Measurements from ENCODE around the gene HDHD5. TPM values are rescaled to one million over a fixed set of nuclear protein-coding genes. Genes with fewer than 3 reads are reported as not detected.

The HDHD5 gene
- total and polyA plus RNA-seq, 2 of the 13 experiments (the other 11 are each of a cell fraction or from before 2014, with no cell fraction given) = not detected

GRCh38 chr22:17116572-17117330, 42.3 kb downstream of the HDHD5 start:
- H2AFZ ChIP-seq (ENCODE audit: low read length) = no peak overlapping the region
- no peak overlapping the region for H3K4me2 ChIP-seq (ENCODE audit: low read depth, low read length)
- no peak overlapping the region for H3K27ac ChIP-seq (ENCODE audit: extremely low read length, insufficient read depth, low read length)
- POLR2A ChIA-PET = no interaction called here
- DNase-seq (ENCODE audit: low spot score) (no peak), ATAC-seq (no peak), FAIRE-seq (no peak)
- H3K27me3 ChIP-seq (ENCODE audit: control insufficient read depth in 1 of 2, insufficient read depth in 2 of 2, low read length in 2 of 2) = peaks cover 7 to 33% of the 10 kb centered on the region in 2 experiments; a peak in 4 of 5 replicates
- no peaks in the 10 kb centered on the region for H4K20me1 ChIP-seq (ENCODE audit: insufficient read depth, low read length)
- no peaks in the 10 kb centered on the region for H3K36me3 ChIP-seq (replicated peaks in 1 of 2; ENCODE audit: control insufficient read depth in 1 of 2, insufficient read depth in 2 of 2, low read length in 2 of 2)
- no peak overlapping the region for H3K9ac ChIP-seq (ENCODE audit: insufficient read depth, low read depth, low read length)
- CTCF ChIA-PET (ENCODE audit: low intra/inter-chr PET ratio, low total read pairs) = no interaction called here
- no peaks in the 10 kb centered on the region for H3K4me1 ChIP-seq (ENCODE audit: insufficient read depth, low read length)
- 0% methylated on average over 6 of the region's 6 CpGs for WGBS (ENCODE audit: low lambda C conversion rate)
- TF ChIP-seq GABPB1 (CRISPR knock-in tag; IDR thresholded peaks at IDR 0.05) = no peak
- no peak for TF ChIP-seq SNAPC2 (CRISPR knock-in tag; IDR thresholded peaks at IDR 0.05)
- TF ChIP-seq ZNF530 (CRISPR knock-in tag; IDR thresholded peaks at IDR 0.05; ENCODE audit: low read depth) = no peak
- TF ChIP-seq ATF7 (IDR thresholded peaks at IDR 0.05) = no peak
- no peak for TF ChIP-seq ATF7 (CRISPR knock-in tag; IDR thresholded peaks at IDR 0.05)
- no peak for TF ChIP-seq ARNTL (CRISPR knock-in tag; IDR thresholded peaks at IDR 0.05)
- H3K9me3 ChIP-seq (ENCODE audit: low read length) = no peaks in the 10 kb centered on the region
- no peaks in the 10 kb centered on the region for H3K79me2 ChIP-seq (ENCODE audit: insufficient read depth, low read length)
- no peak overlapping the region for H3K4me3 ChIP-seq (replicated peaks in 1 of 3; ENCODE audit: insufficient read depth in 1 of 3, low read depth in 2 of 3, low read length in 3 of 3)
- BruUV-seq (replicated peaks) = no TSS peak
- in situ Hi-C loops (cut with HindIII; ENCODE audit: extremely low pct_ligation_motif_present, low pct_unique_long_range_greater_than_20kb) (no loop called here), intact Hi-C loops (cut with micrococcal nuclease; ENCODE audit: unreplicated experiment) (no loop called here)

GRCh38 chr22:17115945-17116565, 43.0 kb downstream of the HDHD5 start:
- Histone ChIP-seq H3K4me2 (ENCODE audit: low read depth, low read length) (no peak overlapping the region), H4K20me1 (ENCODE audit: insufficient read depth, low read length) (no peaks in the 10 kb centered on the region), H3K9ac (ENCODE audit: insufficient read depth, low read depth, low read length) (no peak overlapping the region), H3K4me1 (ENCODE audit: insufficient read depth, low read length) (no peaks in the 10 kb centered on the region), H3K9me3 (ENCODE audit: low read length) (no peaks in the 10 kb centered on the region), H3K79me2 (ENCODE audit: insufficient read depth, low read length) (no peaks in the 10 kb centered on the region), H3K27ac (ENCODE audit: extremely low read length, insufficient read depth, low read length) (no peak overlapping the region), H3K27me3 (ENCODE audit: control insufficient read depth in 1 of 2, insufficient read depth in 2 of 2, low read length in 2 of 2) (peaks cover 3 to 29% of the 10 kb centered on the region in 2 experiments; a peak in 4 of 5 replicates), H3K4me3 (replicated peaks in 1 of 3; ENCODE audit: insufficient read depth in 1 of 3, low read depth in 2 of 3, low read length in 3 of 3) (no peak overlapping the region), H2AFZ (ENCODE audit: low read length) (no peak overlapping the region), H3K36me3 (replicated peaks in 1 of 2; ENCODE audit: control insufficient read depth in 1 of 2, insufficient read depth in 2 of 2, low read length in 2 of 2) (no peaks in the 10 kb centered on the region)
- FAIRE-seq (no peak), ATAC-seq (no peak), DNase-seq (ENCODE audit: low spot score) (no peak)
- CTCF ChIA-PET (ENCODE audit: low intra/inter-chr PET ratio, low total read pairs) = no interaction called here
- intact Hi-C loops (cut with micrococcal nuclease; ENCODE audit: unreplicated experiment) = no loop called here
- in situ Hi-C loops (cut with HindIII; ENCODE audit: extremely low pct_ligation_motif_present, low pct_unique_long_range_greater_than_20kb) = no loop called here
- WGBS (ENCODE audit: low lambda C conversion rate) = 5% methylated on average over 5 of the region's 5 CpGs
- BruUV-seq (replicated peaks) = no TSS peak
- POLR2A ChIA-PET = no interaction called here
- TF ChIP-seq SNAI1 (CRISPR knock-in tag; IDR thresholded peaks at IDR 0.05; ENCODE audit: borderline replicate concordance) = no peak
- no peak for TF ChIP-seq ZNF747 (CRISPR knock-in tag; IDR thresholded peaks at IDR 0.05; ENCODE audit: borderline replicate concordance)
- no peak for TF ChIP-seq ZFP90 (CRISPR knock-in tag; IDR thresholded peaks at IDR 0.05; ENCODE audit: borderline replicate concordance)
- TF ChIP-seq SALL1 (CRISPR knock-in tag; IDR thresholded peaks at IDR 0.05) = no peak
- TF ChIP-seq WIZ (CRISPR knock-in tag; IDR thresholded peaks at IDR 0.05) = no peak
- TF ChIP-seq RBM22 (optimal IDR thresholded peaks at IDR 0.05; ENCODE audit: low read length) = no peak
- no peak for TF ChIP-seq CC2D1A (CRISPR knock-in tag; IDR thresholded peaks at IDR 0.05)
- TF ChIP-seq ARNT (IDR thresholded peaks at IDR 0.05) = no peak
- no peak for TF ChIP-seq ZNF367 (CRISPR knock-in tag; IDR thresholded peaks at IDR 0.05; ENCODE audit: borderline replicate concordance)
- TF ChIP-seq ZNF235 (CRISPR knock-in tag; IDR thresholded peaks at IDR 0.05; ENCODE audit: borderline replicate concordance) = no peak
- TF ChIP-seq DPF2 (CRISPR knock-in tag; IDR thresholded peaks at IDR 0.05; ENCODE audit: borderline replicate concordance, low read depth) = no peak
- TF ChIP-seq ZNF704 (CRISPR knock-in tag; IDR thresholded peaks at IDR 0.05; ENCODE audit: borderline replicate concordance) = no peak
- no peak for TF ChIP-seq ELF3 (CRISPR knock-in tag; IDR thresholded peaks at IDR 0.05)

Data from HepG2 (cell line).